H9 (cell line): Measurements from ENCODE around the gene ZNF646. TPM values are rescaled to one million over a fixed set of nuclear protein-coding genes. Genes with fewer than 3 reads are reported as not detected.

ENCODE experiments used
- DNase-seq: peaks from one replicate; pipeline ENCODE4 v3.0.0-alpha.2; 2017
- H2AFZ ChIP-seq: one replicate; pipeline ENCODE4 v1.6.1; 2013; ENCODE audit warnings: mild to moderate bottlenecking, low read length, control low read depth, moderate library complexity
- H2AK5ac ChIP-seq: 2 replicates; pipeline ENCODE4 v1.6.1; 2013; ENCODE audit warnings: low read length, control low read depth, mixed read lengths; ENCODE audit not compliant: insufficient read length
- H2BK120ac ChIP-seq: one replicate; pipeline ENCODE4 v1.6.1; 2013; ENCODE audit warnings: low read depth, mild to moderate bottlenecking, low read length, control low read depth, inconsistent platforms; ENCODE audit not compliant: poor library complexity, severe bottlenecking
- H2BK12ac ChIP-seq: 2 replicates; pipeline ENCODE4 v1.6.1; 2013; ENCODE audit warnings: low read length, control low read depth, mixed read lengths, low read depth; ENCODE audit not compliant: insufficient read length
- H2BK15ac ChIP-seq: 2 replicates; pipeline ENCODE4 v1.6.1; 2013; ENCODE audit warnings: low read depth, low read length, control low read depth
- H2BK20ac ChIP-seq: one replicate; pipeline ENCODE4 v1.6.1; 2013; ENCODE audit warnings: low read depth, mild to moderate bottlenecking, low read length, control low read depth, inconsistent platforms; ENCODE audit not compliant: poor library complexity, severe bottlenecking
- H2BK5ac ChIP-seq: 2 replicates; pipeline ENCODE4 v1.6.1; 2013; ENCODE audit warnings: low read length, control low read depth, mixed read lengths; ENCODE audit not compliant: insufficient read length
- H3K14ac ChIP-seq: 2 replicates; pipeline ENCODE4 v1.6.1; 2013; ENCODE audit warnings: low read length, control low read depth; ENCODE audit not compliant: insufficient read depth
- H3K18ac ChIP-seq: 2 replicates; pipeline ENCODE4 v1.6.1; 2013; ENCODE audit warnings: low read depth, mild to moderate bottlenecking, mixed read lengths, low read length, control low read depth; ENCODE audit not compliant: insufficient read length
- H3K23ac ChIP-seq: 2 replicates; pipeline ENCODE4 v1.6.1; 2013; ENCODE audit warnings: low read length, control low read depth, mixed read lengths, low read depth; ENCODE audit not compliant: insufficient read length
- H3K23me2 ChIP-seq: 2 replicates; pipeline ENCODE4 v1.6.1; 2013; ENCODE audit warnings: low read depth, mild to moderate bottlenecking, mixed read lengths, low read length, control low read depth; ENCODE audit not compliant: insufficient read length, poor library complexity, severe bottlenecking
- H3K27ac ChIP-seq: 2 replicates; pipeline ENCODE4 v1.5.1; 2013; ENCODE audit warnings: low read length, control low read depth, mixed read lengths, low read depth; ENCODE audit not compliant: insufficient read length
- H3K27me3 ChIP-seq: 2 replicates; pipeline ENCODE4 v1.6.1; 2013; ENCODE audit warnings: low read length, control low read depth, inconsistent platforms; ENCODE audit not compliant: insufficient read depth
- H3K4ac ChIP-seq: 2 replicates; pipeline ENCODE4 v1.6.1; 2013; ENCODE audit warnings: low read depth, mild to moderate bottlenecking, control low read depth, inconsistent platforms, low read length, moderate library complexity
- H3K4me1 ChIP-seq: 2 replicates; pipeline ENCODE4 v1.6.1; 2013; ENCODE audit warnings: low read length, control low read depth, inconsistent platforms; ENCODE audit not compliant: insufficient read depth
- H3K4me2 ChIP-seq: 2 replicates; pipeline ENCODE4 v1.6.1; 2013; ENCODE audit warnings: low read length, control low read depth, mixed read lengths; ENCODE audit not compliant: insufficient read length, insufficient read depth
- H3K56ac ChIP-seq: 2 replicates; pipeline ENCODE4 v1.6.1; 2013; ENCODE audit warnings: low read depth, mild to moderate bottlenecking, mixed read lengths, low read length, control low read depth; ENCODE audit not compliant: insufficient read length
- H3K79me1 ChIP-seq: 2 replicates; pipeline ENCODE4 v1.6.1; 2013; ENCODE audit warnings: low read depth, mild to moderate bottlenecking, moderate library complexity, low read length, control low read depth, inconsistent platforms; ENCODE audit not compliant: insufficient read depth, poor library complexity, severe bottlenecking
- H3K79me2 ChIP-seq: 2 replicates; pipeline ENCODE4 v1.6.1; 2013; ENCODE audit warnings: low read length, control low read depth, inconsistent platforms; ENCODE audit not compliant: insufficient read depth
- H3K9ac ChIP-seq: 2 replicates; pipeline ENCODE4 v1.6.1; 2013; ENCODE audit warnings: low read length, control low read depth, mixed read lengths; ENCODE audit not compliant: insufficient read length; ENCODE audit errors: extremely low read depth
- H3K9me3 ChIP-seq: one replicate; pipeline ENCODE4 v1.6.1; 2013; ENCODE audit warnings: low read depth, low read length, inconsistent platforms; ENCODE audit not compliant: control insufficient read depth
- H3T11ph ChIP-seq: one replicate; pipeline ENCODE4 v1.6.1; 2013; ENCODE audit warnings: mild to moderate bottlenecking, low read length, control low read depth, inconsistent platforms
- H4K20me1 ChIP-seq: one replicate; pipeline ENCODE4 v1.6.1; 2013; ENCODE audit not compliant: control insufficient read depth, insufficient read length, insufficient read depth
- H4K5ac ChIP-seq: 2 replicates; pipeline ENCODE4 v1.6.1; 2013; ENCODE audit warnings: low read depth, mild to moderate bottlenecking, mixed read lengths, low read length, control low read depth; ENCODE audit not compliant: insufficient read length
- H4K8ac ChIP-seq: replicated peaks from 2 replicates; pipeline ENCODE4 v1.6.1; 2013; ENCODE audit warnings: low read length, control low read depth, mixed read lengths, low read depth; ENCODE audit not compliant: insufficient read length
- H4K91ac ChIP-seq: 2 replicates; pipeline ENCODE4 v1.6.1; 2013; ENCODE audit warnings: low read depth, mild to moderate bottlenecking, moderate library complexity, mixed read lengths, low read length, control low read depth; ENCODE audit not compliant: insufficient read length
- H3K27ac Mint-ChIP-seq, 3 experiments: 2 replicates in 2 of 3; 3 replicates in 1 of 3; pipeline ENCODE4 v1.8.0; 2020 to 2021; ENCODE audit warnings: mixed read lengths in 3 of 3, mild to moderate bottlenecking in 1 of 3, moderate library complexity in 1 of 3
- H3K27me3 Mint-ChIP-seq: 2 replicates; pipeline ENCODE4 v1.8.0; 2021; ENCODE audit warnings: low read depth, mild to moderate bottlenecking, moderate library complexity, mixed read lengths
- H3K36me3 Mint-ChIP-seq, 3 experiments: 2 replicates in 2 of 3; 3 replicates in 1 of 3; pipeline ENCODE4 v1.8.0; 2020 to 2021; ENCODE audit warnings: low read depth in 3 of 3, mixed read lengths in 3 of 3; ENCODE audit not compliant: insufficient read depth in 1 of 3
- H3K4me1 Mint-ChIP-seq, 2 experiments: 2 replicates each; pipeline ENCODE4 v1.8.0; 2020; ENCODE audit warnings: mixed read lengths in 2 of 2
- H3K4me3 Mint-ChIP-seq, 2 experiments: 2 replicates in 1 of 2; 3 replicates in 1 of 2; pipeline ENCODE4 v1.8.0; 2020 to 2021; ENCODE audit warnings: mild to moderate bottlenecking in 2 of 2, mixed read lengths in 2 of 2, moderate library complexity in 1 of 2
- H3K9me3 Mint-ChIP-seq, 2 experiments: 2 replicates in 1 of 2; 3 replicates in 1 of 2; pipeline ENCODE4 v1.8.0; 2020; ENCODE audit warnings: mild to moderate bottlenecking in 2 of 2, mixed read lengths in 2 of 2, moderate library complexity in 1 of 2
- CTCF ChIP-seq: fragments of 200-600 bp; sonication (generic); conservative IDR thresholded peaks from 3 replicates; pipeline ENCODE4 v1.8.0; 2021; ENCODE audit warnings: antibody characterized with exemption, mild to moderate bottlenecking
- WGBS: extraction: QIAGEN DNeasy Blood & Tissue Kit; methylation state at CpG from one replicate; pipeline ENCODE4 v1.1.7; 2013; ENCODE audit warnings: missing lambda C conversion rate, low lambda C conversion rate, mixed read lengths; ENCODE audit not compliant: insufficient read length; ENCODE audit errors: extremely low coverage; 5-methylcytosine and 5-hydroxymethylcytosine counted together
- total RNA-seq: library from RNA; stranded (reverse); gene quantifications from 2 replicates; pipeline ENCODE4 v1.2.1, GENCODE V29; 2021

The ZNF646 gene
- total RNA-seq, 1 experiment from 2014 or later, result 29.2 TPM

GRCh38 chr16:31092330-31092729 lies 18.1 kb downstream of the ZNF646 start:
- no CpG with 5 or more reads among the region's 5 CpGs for WGBS
- no peak overlapping the region for H2BK5ac ChIP-seq
- H3K14ac ChIP-seq, result no peak overlapping the region
- H3K27ac ChIP-seq, result no peak overlapping the region
- Mint-ChIP-seq H3K9me3 (no peaks in the 10 kb centered on the region; a peak in 1 of 5 replicates), H3K4me3 (peak overlapping the region; percentile 92 to 99; a peak in 4 of 5 replicates), H3K27ac (no peak overlapping the region), H3K4me1 (peaks cover 9 to 15% of the 10 kb centered on the region in 2 experiments), H3K27me3 (no peaks in the 10 kb centered on the region; the same call in 1 of the 2 replicates), H3K36me3 (peaks cover 5 to 22% (median 22%) of the 10 kb centered on the region in 3 experiments; a peak in 6 of 7 replicates)
- no peak overlapping the region for H3K23ac ChIP-seq
- no peak for DNase-seq
- no peaks in the 10 kb centered on the region for H3K27me3 ChIP-seq
- no peak overlapping the region for H2BK15ac ChIP-seq
- H4K5ac ChIP-seq, result no peak overlapping the region
- H2BK20ac ChIP-seq, result no peak overlapping the region
- H3K79me2 ChIP-seq, result peaks cover 2% of the 10 kb centered on the region; the same call in 1 of the 2 replicates
- H4K91ac ChIP-seq, result no peak overlapping the region
- no peak overlapping the region for H3K9ac ChIP-seq
- H3K56ac ChIP-seq, result no peak overlapping the region
- H3K4me1 ChIP-seq, result peaks cover 2% of the 10 kb centered on the region; the same call in 1 of the 2 replicates
- no peak overlapping the region for H2BK12ac ChIP-seq
- H3K23me2 ChIP-seq, result peaks cover 11% of the 10 kb centered on the region
- no peak overlapping the region for H3K4ac ChIP-seq
- H3T11ph ChIP-seq, result no peak overlapping the region
- no peak overlapping the region for H3K4me2 ChIP-seq
- H4K8ac ChIP-seq, result no peak overlapping the region
- H3K9me3 ChIP-seq, result no peaks in the 10 kb centered on the region
- H2AFZ ChIP-seq, result no peak overlapping the region
- peaks cover 3% of the 10 kb centered on the region for H4K20me1 ChIP-seq
- peaks cover 2% of the 10 kb centered on the region for H3K79me1 ChIP-seq
- no peak overlapping the region for H3K18ac ChIP-seq
- H2AK5ac ChIP-seq, result no peak overlapping the region
- no peak overlapping the region for H2BK120ac ChIP-seq
- TF ChIP-seq CTCF, result no peak
